ENCODE data around the gene FTSJ3.

Gene FTSJ3

DNA sequence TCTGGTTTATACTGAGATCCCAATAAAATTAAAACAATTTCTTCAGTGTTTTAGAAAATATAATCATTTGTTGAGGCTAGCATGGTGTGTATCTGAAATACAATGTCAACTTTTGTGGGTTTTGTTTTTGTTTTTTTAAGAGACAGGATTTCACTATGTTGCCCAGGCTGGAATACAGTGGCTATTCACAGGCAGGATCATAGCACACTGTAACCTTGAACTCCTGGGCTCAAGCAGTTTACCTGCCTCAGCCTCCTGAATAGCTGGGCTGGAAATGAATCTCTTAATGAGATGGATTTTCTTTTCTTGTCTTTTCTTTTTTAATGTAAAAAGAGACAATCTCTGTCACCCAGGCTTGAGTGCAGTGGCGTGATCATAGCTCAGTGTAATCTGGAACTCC lies 41.3 kb downstream of the FTSJ3 start:
- DNase-seq (ENCODE audit: low read depth in 3 of 3): no peak

- DNase-seq (ENCODE audit: low read depth in 3 of 3): no peak
These were observed 41.9 kb downstream of the FTSJ3 start for GRCh38 chr17:63785556-63785955.

- no peak for DNase-seq (ENCODE audit: low read depth in 3 of 3)
These were observed 43.9 kb downstream of the FTSJ3 start for GRCh38 chr17:63783522-63783921.

DNA sequence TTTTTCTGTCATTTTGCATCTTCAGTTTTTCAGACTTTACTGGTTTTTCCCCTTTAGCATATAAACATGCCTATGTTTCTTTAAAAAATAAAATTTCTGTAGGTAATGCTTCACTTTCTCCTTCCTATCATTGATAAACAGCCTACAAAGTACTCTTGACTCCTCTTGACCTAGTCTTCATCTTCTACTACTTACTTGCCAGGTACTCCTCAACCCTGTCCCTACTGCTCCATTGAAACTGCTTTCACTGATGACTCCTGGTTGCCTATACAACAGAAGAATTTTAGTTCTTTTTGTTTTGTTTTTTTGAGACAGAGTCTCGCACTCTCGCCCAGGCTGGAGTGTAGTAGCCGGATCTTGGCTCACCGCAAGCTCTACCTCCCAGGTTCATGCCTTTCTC lies 46.5 kb downstream of the FTSJ3 start:
- DNase-seq (ENCODE audit: low read depth in 3 of 3): no peak

DNA sequence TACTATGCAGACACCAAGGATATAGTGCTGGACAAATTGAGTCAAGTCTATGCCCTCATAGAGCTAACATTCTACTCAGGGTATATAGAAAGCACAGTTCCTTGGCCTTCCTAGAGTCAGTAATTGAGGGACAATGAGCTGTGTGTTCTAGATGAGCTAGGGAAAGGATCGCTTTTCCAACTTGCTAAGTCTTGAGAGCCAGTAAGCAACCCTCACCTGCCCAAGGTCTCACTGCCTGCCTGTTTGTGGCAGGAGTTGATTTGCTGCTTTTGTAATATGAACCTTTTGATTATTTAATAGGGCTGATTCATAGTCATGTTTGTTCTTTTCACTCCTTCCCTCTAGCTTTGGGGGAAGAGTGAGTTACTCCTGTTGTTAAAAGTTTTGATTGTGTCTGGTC lies 47.0 kb downstream of the FTSJ3 start:
- no peak for DNase-seq (ENCODE audit: low read depth in 3 of 3)

DNA sequence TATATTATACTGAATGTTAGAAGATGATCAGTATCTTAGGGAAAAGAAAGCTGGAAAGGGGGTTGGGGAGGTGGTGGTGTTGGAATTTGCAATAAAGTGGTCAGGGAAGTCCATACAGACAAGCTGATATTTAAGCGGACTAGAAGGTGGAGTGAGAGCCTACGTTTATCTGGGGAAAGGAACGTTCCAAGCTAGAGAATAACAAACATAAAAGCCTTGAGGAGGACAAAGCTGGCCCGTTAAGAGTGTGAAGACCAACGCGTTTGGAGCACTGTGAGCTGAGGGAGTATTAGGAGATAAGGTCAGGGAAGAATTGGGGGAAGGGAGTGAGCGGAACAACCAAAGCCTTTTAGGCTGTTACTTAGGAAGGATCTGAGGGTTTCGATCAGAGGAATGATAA lies 52.0 kb downstream of the FTSJ3 start:
- DNase-seq (ENCODE audit: low read depth in 3 of 3): no peak

- DNase-seq (ENCODE audit: low read depth in 3 of 3): no peak
These were observed 52.5 kb downstream of the FTSJ3 start for GRCh38 chr17:63774969-63775265.

DNA sequence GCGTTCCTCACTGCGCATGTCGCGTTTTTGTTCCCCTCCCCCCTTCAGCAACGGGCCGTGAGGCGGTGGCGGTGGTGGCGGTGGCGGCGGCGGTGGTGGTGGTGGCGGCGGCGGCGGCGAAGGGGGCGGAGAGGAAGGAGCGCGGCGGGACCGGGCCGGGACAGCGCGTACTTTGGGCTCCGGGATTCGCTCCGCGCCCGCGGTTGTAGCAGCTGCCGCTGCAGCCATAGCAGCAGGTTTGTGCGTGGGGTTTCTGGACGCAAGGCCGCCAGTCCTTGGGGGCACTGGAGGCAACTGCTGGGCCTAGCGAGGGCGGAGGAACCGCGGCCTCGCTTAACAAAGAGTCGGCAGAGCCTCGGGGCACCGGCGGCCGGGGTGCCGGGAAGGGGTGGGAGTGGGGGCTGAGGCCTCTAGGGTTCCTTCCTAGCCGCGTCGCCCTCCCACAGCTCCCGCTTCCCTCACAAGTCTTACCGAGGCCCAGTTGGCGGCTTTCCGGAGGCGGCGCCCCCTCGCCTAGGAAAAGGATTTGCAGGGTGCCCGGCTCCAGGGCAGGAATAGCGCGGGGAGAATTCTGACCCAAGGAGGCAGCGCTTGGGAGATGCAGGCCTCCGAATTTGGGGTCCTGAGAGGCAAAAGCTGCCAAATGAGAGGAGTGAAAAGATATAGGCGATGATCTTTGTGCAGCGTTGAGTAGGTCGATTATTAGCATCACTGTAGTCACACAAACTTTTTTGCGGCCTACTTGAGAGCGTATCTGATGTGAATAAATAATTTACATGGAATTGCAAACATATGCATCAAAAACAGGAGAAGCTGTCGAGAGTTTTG lies 53.1 kb downstream of the FTSJ3 start, which contains the start of gene DDX42:
Gene DDX42 (plus strand): TSS at position 30 of the 828 bp plus-strand sequence. CDS start 12,880 bp downstream, outside the sequence.
- peak in 2 of 3 experiments; percentile 87 to 89 for DNase-seq (ENCODE audit: low read depth in 3 of 3)

DNA sequence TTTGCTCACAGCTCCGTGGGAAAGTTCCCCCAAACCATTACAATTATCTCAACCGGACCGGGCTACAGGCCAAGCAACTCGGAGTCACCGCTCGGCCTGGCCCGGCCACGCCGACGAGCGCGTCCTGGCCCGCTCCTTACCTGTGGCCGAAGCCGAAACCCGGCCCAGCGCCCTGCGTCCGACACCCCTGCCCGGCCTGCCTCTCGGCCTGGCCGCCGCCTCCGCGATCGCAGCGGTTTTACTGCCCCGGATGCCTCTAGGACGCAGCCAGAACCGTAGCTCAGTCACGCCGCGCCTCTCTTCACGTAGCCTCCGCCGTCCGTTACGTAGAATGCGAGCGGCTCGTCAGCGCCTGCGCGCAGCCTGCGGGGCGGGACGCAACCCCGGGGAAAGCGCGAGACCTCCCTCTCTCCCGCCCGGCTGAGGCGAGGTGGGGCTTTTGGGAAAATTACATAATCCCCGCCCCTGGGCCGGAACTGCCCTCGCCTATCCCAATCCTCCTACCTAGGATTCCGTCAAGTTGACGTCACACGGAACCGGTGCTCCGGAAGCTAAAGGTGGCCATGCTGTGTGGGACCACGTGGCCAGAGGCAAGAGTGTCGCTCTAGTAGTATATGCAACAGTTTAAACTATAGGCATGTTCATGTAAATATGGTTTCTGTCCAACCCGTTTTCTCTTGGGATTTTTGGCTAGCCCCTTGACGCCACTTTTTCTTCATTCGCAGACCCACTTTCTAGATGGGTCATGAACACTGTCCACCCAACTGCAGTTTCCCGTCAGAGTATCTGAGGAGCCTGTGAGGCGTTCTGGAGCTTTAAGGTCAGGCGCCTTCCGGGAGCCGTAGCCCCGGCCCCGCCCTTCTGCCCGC lies 54.0 kb downstream of the FTSJ3 start, which contains the start of gene CCDC47:
Gene CCDC47 (minus strand): TSS at position 326 of the 869 bp plus-strand sequence. CDS start 7,422 bp downstream, outside the sequence.
- DNase-seq (ENCODE audit: low read depth in 3 of 3): peak; percentile 86 to 97 (median 96)

- no peak for DNase-seq (ENCODE audit: low read depth in 3 of 3)
These were observed 54.6 kb downstream of the FTSJ3 start for GRCh38 chr17:63772801-63773271.
